OCI-LY1 (cell line): ENCODE data around the gene SPATS2L.

Source experiments
- EZH2 ChIP-seq: fragments of 200-600 bp; sonication (generic), shearing (Covaris generic); IDR thresholded peaks from 2 replicates; pipeline ENCODE4 v1.8.0; 2017; ENCODE audit warnings: borderline replicate concordance, mixed run types, mild to moderate bottlenecking, antibody characterized with exemption, low read length, moderate library complexity, mixed read lengths
- TF ChIP-seq, protein P1 (sequence below): fragments of 200-600 bp; sonication (generic), shearing (Covaris generic); IDR thresholded peaks from 2 replicates; pipeline ENCODE4 v1.5.1; 2017; ENCODE audit warnings: mild to moderate bottlenecking, antibody characterized with exemption, low read length, moderate library complexity, mixed read lengths

DNA sequence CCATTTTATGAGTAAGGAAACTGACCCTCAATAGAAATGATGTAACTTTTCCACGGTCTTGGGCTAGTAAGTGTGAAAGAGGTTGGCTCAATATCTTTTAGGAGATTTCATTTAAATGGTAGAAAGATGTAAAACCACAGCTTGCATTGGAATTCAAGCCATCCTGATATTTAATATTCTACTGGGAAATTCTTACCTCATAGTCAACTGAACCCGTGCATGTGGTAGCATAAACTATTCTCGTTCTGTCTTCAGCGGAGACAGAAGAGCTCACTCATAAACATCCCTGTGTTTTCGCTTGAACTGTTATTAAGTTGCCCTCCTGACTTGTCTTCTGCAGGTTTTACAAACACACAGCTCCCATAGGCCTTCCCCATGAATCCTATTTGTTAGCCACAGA is 8.5 kb upstream of the SPATS2L start:
- TF ChIP-seq, protein P1, sequence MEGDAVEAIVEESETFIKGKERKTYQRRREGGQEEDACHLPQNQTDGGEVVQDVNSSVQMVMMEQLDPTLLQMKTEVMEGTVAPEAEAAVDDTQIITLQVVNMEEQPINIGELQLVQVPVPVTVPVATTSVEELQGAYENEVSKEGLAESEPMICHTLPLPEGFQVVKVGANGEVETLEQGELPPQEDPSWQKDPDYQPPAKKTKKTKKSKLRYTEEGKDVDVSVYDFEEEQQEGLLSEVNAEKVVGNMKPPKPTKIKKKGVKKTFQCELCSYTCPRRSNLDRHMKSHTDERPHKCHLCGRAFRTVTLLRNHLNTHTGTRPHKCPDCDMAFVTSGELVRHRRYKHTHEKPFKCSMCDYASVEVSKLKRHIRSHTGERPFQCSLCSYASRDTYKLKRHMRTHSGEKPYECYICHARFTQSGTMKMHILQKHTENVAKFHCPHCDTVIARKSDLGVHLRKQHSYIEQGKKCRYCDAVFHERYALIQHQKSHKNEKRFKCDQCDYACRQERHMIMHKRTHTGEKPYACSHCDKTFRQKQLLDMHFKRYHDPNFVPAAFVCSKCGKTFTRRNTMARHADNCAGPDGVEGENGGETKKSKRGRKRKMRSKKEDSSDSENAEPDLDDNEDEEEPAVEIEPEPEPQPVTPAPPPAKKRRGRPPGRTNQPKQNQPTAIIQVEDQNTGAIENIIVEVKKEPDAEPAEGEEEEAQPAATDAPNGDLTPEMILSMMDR = no peak
- no peak for TF ChIP-seq EZH2
